IMR-90 (cell line): Measurements from ENCODE around the gene GTF2A2. TPM values are rescaled to one million over a fixed set of nuclear protein-coding genes. Genes with fewer than 3 reads are reported as not detected.

Source experiments
- ATAC-seq: fragments of 200-7000 bp; cut with Tn5 transposase; 2 replicates; pipeline ENCODE4 v1.9.1; 2020; ENCODE audit warnings: low read depth, mild to moderate bottlenecking, moderate library complexity
- BruUV-seq: library from RNA; stranded (reverse); fragments of 400-500 nt; replicated peaks from 2 replicates; lab custom pipeline; 2021; lab: Mats Ljungman, UMichigan
- CTCF ChIA-PET: fragments of 300-600 bp; formaldehyde crosslinking; extraction: SDS; loops from one replicate; lab custom pipeline; 2021; ENCODE audit warnings: antibody characterized with exemption; lab: Yijun Ruan, JAX
- POLR2A ChIA-PET: fragments of 300-600 bp; sonication (Branson Sonifier 250); formaldehyde crosslinking; loops from one replicate; lab custom pipeline; 2022; ENCODE audit warnings: antibody characterized with exemption; ENCODE audit not compliant: unreplicated experiment; lab: Charles Lee
- DNase-seq: peaks from one replicate; pipeline ENCODE4 v3.0.0; 2013
- H2AFZ ChIP-seq: replicated peaks from 2 replicates; pipeline ENCODE3; 2013; ENCODE audit warnings: low read length, mild to moderate bottlenecking; ENCODE audit not compliant: poor library complexity
- H2AK5ac ChIP-seq: 2 replicates; pipeline ENCODE4 v1.6.1; 2013; ENCODE audit warnings: low read depth, low read length, inconsistent platforms
- H2AK9ac ChIP-seq: replicated peaks from 2 replicates; pipeline ENCODE3; 2013; ENCODE audit warnings: mild to moderate bottlenecking, low read depth, low read length, moderate library complexity; ENCODE audit not compliant: poor library complexity
- H2BK120ac ChIP-seq: 2 replicates; pipeline ENCODE4 v1.6.1; 2013; ENCODE audit warnings: low read depth, low read length, inconsistent platforms
- H2BK15ac ChIP-seq: 3 replicates; pipeline ENCODE4 v1.6.1; 2013; ENCODE audit warnings: low read depth, low read length, inconsistent platforms
- H2BK20ac ChIP-seq: 2 replicates; pipeline ENCODE4 v1.6.1; 2013; ENCODE audit warnings: low read depth, mild to moderate bottlenecking, inconsistent platforms, low read length, moderate library complexity
- H2BK5ac ChIP-seq: 2 replicates; pipeline ENCODE4 v1.6.1; 2013; ENCODE audit warnings: mild to moderate bottlenecking, low read depth, low read length, inconsistent platforms; ENCODE audit not compliant: poor library complexity, severe bottlenecking
- H3K14ac ChIP-seq: replicated peaks from 2 replicates; pipeline ENCODE4 v1.6.1; 2013; ENCODE audit warnings: low read depth, low read length, inconsistent platforms
- H3K18ac ChIP-seq: 2 replicates; pipeline ENCODE4 v1.6.1; 2013; ENCODE audit warnings: low read depth, low read length, control low read depth
- H3K23ac ChIP-seq: 2 replicates; pipeline ENCODE4 v1.6.1; 2013; ENCODE audit warnings: low read depth, low read length, inconsistent platforms
- H3K27ac ChIP-seq: 2 replicates; pipeline ENCODE4 v1.5.1; 2013; ENCODE audit warnings: mild to moderate bottlenecking, control low read depth, low read length; ENCODE audit not compliant: insufficient read depth
- H3K27me3 ChIP-seq: 2 replicates; pipeline ENCODE4 v1.6.1; 2013; ENCODE audit warnings: low read length; ENCODE audit not compliant: control insufficient read depth, insufficient read depth
- H3K36me3 ChIP-seq: 2 replicates; pipeline ENCODE4 v1.6.1; 2013; ENCODE audit warnings: low read length, mixed read lengths; ENCODE audit not compliant: control insufficient read depth, insufficient read depth
- H3K4ac ChIP-seq: 2 replicates; pipeline ENCODE4 v1.6.1; 2013; ENCODE audit warnings: low read depth, low read length, inconsistent platforms
- H3K4me1 ChIP-seq: 2 replicates; pipeline ENCODE4 v1.6.1; 2013; ENCODE audit warnings: low read length, mixed read lengths; ENCODE audit not compliant: control insufficient read depth, insufficient read depth
- H3K4me2 ChIP-seq: 2 replicates; pipeline ENCODE4 v1.6.1; 2013; ENCODE audit warnings: low read depth, mild to moderate bottlenecking, control low read depth, low read length, moderate library complexity
- H3K4me3 ChIP-seq: 2 replicates; pipeline ENCODE4 v1.5.1; 2013; ENCODE audit warnings: low read depth, mild to moderate bottlenecking, control low read depth, low read length, moderate library complexity; ENCODE audit not compliant: insufficient read depth
- H3K56ac ChIP-seq: 2 replicates; pipeline ENCODE4 v1.6.1; 2013; ENCODE audit warnings: low read length, inconsistent platforms; ENCODE audit not compliant: insufficient read depth; ENCODE audit errors: extremely low read depth
- H3K79me1 ChIP-seq, 2 experiments: 2 replicates each; pipeline ENCODE4 v1.6.1; 2013; ENCODE audit warnings: low read length in 2 of 2, inconsistent platforms in 1 of 2, low read depth in 1 of 2
- H3K9ac ChIP-seq: 2 replicates; pipeline ENCODE4 v1.6.1; 2013; ENCODE audit warnings: low read depth, low read length, control low read depth
- H3K9me1 ChIP-seq: 2 replicates; pipeline ENCODE4 v1.6.1; 2013; ENCODE audit warnings: low read length, inconsistent platforms; ENCODE audit not compliant: insufficient read depth
- H3K9me3 ChIP-seq: 2 replicates; pipeline ENCODE4 v1.6.1; 2013; ENCODE audit warnings: low read length; ENCODE audit not compliant: control insufficient read depth, insufficient read depth
- H4K20me1 ChIP-seq: 2 replicates; pipeline ENCODE4 v1.6.1; 2013; ENCODE audit warnings: low read length, inconsistent platforms; ENCODE audit not compliant: insufficient read depth
- H4K5ac ChIP-seq: 2 replicates; pipeline ENCODE4 v1.6.1; 2013; ENCODE audit warnings: mild to moderate bottlenecking, low read depth, low read length, control low read depth
- H4K8ac ChIP-seq, 2 experiments: 2 replicates each; pipeline ENCODE4 v1.6.1; 2013; ENCODE audit warnings: low read depth in 2 of 2, low read length in 2 of 2, control low read depth in 1 of 2, inconsistent platforms in 1 of 2
- H4K91ac ChIP-seq: 2 replicates; pipeline ENCODE4 v1.6.1; 2013; ENCODE audit warnings: low read depth, low read length, inconsistent platforms; ENCODE audit not compliant: insufficient read depth
- BHLHE40 ChIP-seq: fragments of 150-350 bp; IDR thresholded peaks from 2 replicates; pipeline ENCODE4 v1.6.1; 2016; ENCODE audit warnings: mild to moderate bottlenecking, low read depth, low read length
- CEBPB ChIP-seq: IDR thresholded peaks from 2 replicates; pipeline ENCODE4 v1.6.1; 2012; ENCODE audit warnings: low read depth, low read length, improper control_type of control experiment
- CHD1 ChIP-seq: IDR thresholded peaks from 2 replicates; pipeline ENCODE4 v1.6.1; 2012; ENCODE audit warnings: low read depth, low read length, improper control_type of control experiment
- ELK1 ChIP-seq: fragments of 150-350 bp; IDR thresholded peaks from 2 replicates; pipeline ENCODE4 v1.6.1; 2016; ENCODE audit warnings: low read depth, mild to moderate bottlenecking, low read length, moderate library complexity, borderline replicate concordance
- FOS ChIP-seq: fragments of 150-350 bp; IDR thresholded peaks from 2 replicates; pipeline ENCODE4 v1.6.1; 2016; ENCODE audit warnings: low read depth, low read length
- MAFK ChIP-seq: IDR thresholded peaks from 2 replicates; pipeline ENCODE4 v1.6.1; 2012; ENCODE audit warnings: low read depth, low read length, improper control_type of control experiment
- MAZ ChIP-seq: IDR thresholded peaks from 2 replicates; pipeline ENCODE4 v1.6.1; 2012; ENCODE audit warnings: low read depth, mild to moderate bottlenecking, low read length, improper control_type of control experiment, moderate library complexity, borderline replicate concordance
- MXI1 ChIP-seq: IDR thresholded peaks from 2 replicates; pipeline ENCODE4 v1.6.1; 2012; ENCODE audit warnings: low read depth, mild to moderate bottlenecking, low read length, moderate library complexity, borderline replicate concordance
- NFE2L2 ChIP-seq: fragments of 150-350 bp; IDR thresholded peaks from 2 replicates; pipeline ENCODE4 v1.6.1; 2016; ENCODE audit warnings: low read depth, mild to moderate bottlenecking, low read length
- POLR2A ChIP-seq: IDR thresholded peaks from 2 replicates; pipeline ENCODE4 v1.6.1; 2012; ENCODE audit warnings: mild to moderate bottlenecking, low read depth, low read length
- RAD21 ChIP-seq: IDR thresholded peaks from 2 replicates; pipeline ENCODE4 v1.6.1; 2012; ENCODE audit warnings: low read length, improper control_type of control experiment
- RCOR1 ChIP-seq: IDR thresholded peaks from 2 replicates; pipeline ENCODE4 v1.6.1; 2012; ENCODE audit warnings: mild to moderate bottlenecking, low read length, improper control_type of control experiment; ENCODE audit not compliant: insufficient replicate concordance
- RFX5 ChIP-seq: IDR thresholded peaks from 2 replicates; pipeline ENCODE4 v1.8.0; 2012; ENCODE audit warnings: low read depth, mild to moderate bottlenecking, low read length, moderate library complexity
- SMC3 ChIP-seq: fragments of 150-350 bp; IDR thresholded peaks from 2 replicates; pipeline ENCODE4 v1.6.1; 2016; ENCODE audit warnings: low read depth, mild to moderate bottlenecking, antibody characterized with exemption, low read length, moderate library complexity
- WGBS, 2 experiments: methylation state at CpG; one replicate each; pipeline versions ENCODE4 v1.1.5 to v1.1.7; 2013; ENCODE audit warnings: missing lambda C conversion rate in 2 of 2; ENCODE audit not compliant: insufficient read length in 1 of 2; ENCODE audit errors: extremely low coverage in 2 of 2; 5-methylcytosine and 5-hydroxymethylcytosine counted together
- dilution Hi-C: fragments of 300-500 bp; cut with HindIII; formaldehyde crosslinking; loops from one replicate; pipeline ENCODE4 v1.14.3; 2018; ENCODE audit warnings: low sequenced_read_pairs; ENCODE audit not compliant: unreplicated experiment
- in situ Hi-C: fragments of 300-500 bp; cut with MboI; formaldehyde crosslinking; loops from 3 replicates; pipeline ENCODE4 v1.14.3; 2019; ENCODE audit warnings: low sequenced_read_pairs, inconsistent platforms, mixed read lengths
- intact Hi-C: fragments of 100-400 bp; cut with micrococcal nuclease; formaldehyde crosslinking; loops from 2 replicates; pipeline ENCODE4 v1.10.0; 2022
- polyA plus RNA-seq, 3 experiments: library from polyadenylated mRNA; depleted of rRNA; stranded (reverse); fragments of >200 nt; gene quantifications; 2 replicates each; pipeline ENCODE4 v1.2.3, GENCODE V29; 2012; ENCODE audit warnings: low replicate concordance in 1 of 3
- total RNA-seq: library from RNA; depleted of rRNA; stranded (reverse); fragments of >200 nt; gene quantifications from 2 replicates; pipeline ENCODE4 v1.2.3, GENCODE V29; 2012
- TF ChIP-seq, protein P1 (sequence below): conservative IDR thresholded peaks from 2 replicates; pipeline ENCODE4 v1.5.1; 2012; ENCODE audit warnings: mild to moderate bottlenecking, low read depth, low read length, improper control_type of control experiment
- TF ChIP-seq, protein P2 (sequence below): fragments of 150-350 bp; IDR thresholded peaks from 2 replicates; pipeline ENCODE4 v1.6.1; 2017; ENCODE audit warnings: mild to moderate bottlenecking, antibody characterized with exemption, low read length, low read depth

Gene GTF2A2
- total and polyA plus RNA-seq, 2 of the 4 experiments (the other 2 are of a cell fraction): 10.2 to 29.9 TPM

- no peak overlapping the region for H3K4ac ChIP-seq
- H2AK5ac ChIP-seq: no peak overlapping the region
- dilution Hi-C loops: no loop called here
- no peaks in the 10 kb centered on the region for H3K9me1 ChIP-seq
- no peak overlapping the region for H3K4me3 ChIP-seq
- CTCF ChIA-PET: no interaction called here
- H3K27me3 ChIP-seq: peaks cover 24% of the 10 kb centered on the region
- no peak for DNase-seq
- H3K36me3 ChIP-seq: no peaks in the 10 kb centered on the region
- no peak overlapping the region for H3K23ac ChIP-seq
- H3K56ac ChIP-seq: no peak overlapping the region
- no peaks in the 10 kb centered on the region for H3K4me1 ChIP-seq
- no peaks in the 10 kb centered on the region for H3K79me1 ChIP-seq
- H4K5ac ChIP-seq: no peak overlapping the region
- H2BK5ac ChIP-seq: no peak overlapping the region
- H4K20me1 ChIP-seq: no peaks in the 10 kb centered on the region
- no peak overlapping the region for H2AFZ ChIP-seq
- H2BK20ac ChIP-seq: no peak overlapping the region
- H4K91ac ChIP-seq: no peak overlapping the region
- ATAC-seq: no peak
- POLR2A ChIA-PET: no interaction called here
- H3K9me3 ChIP-seq: no peaks in the 10 kb centered on the region
- no peak overlapping the region for H3K4me2 ChIP-seq
- no peak overlapping the region for H4K8ac ChIP-seq
- TF ChIP-seq NFE2L2: no peak
- TF ChIP-seq, protein P1, sequence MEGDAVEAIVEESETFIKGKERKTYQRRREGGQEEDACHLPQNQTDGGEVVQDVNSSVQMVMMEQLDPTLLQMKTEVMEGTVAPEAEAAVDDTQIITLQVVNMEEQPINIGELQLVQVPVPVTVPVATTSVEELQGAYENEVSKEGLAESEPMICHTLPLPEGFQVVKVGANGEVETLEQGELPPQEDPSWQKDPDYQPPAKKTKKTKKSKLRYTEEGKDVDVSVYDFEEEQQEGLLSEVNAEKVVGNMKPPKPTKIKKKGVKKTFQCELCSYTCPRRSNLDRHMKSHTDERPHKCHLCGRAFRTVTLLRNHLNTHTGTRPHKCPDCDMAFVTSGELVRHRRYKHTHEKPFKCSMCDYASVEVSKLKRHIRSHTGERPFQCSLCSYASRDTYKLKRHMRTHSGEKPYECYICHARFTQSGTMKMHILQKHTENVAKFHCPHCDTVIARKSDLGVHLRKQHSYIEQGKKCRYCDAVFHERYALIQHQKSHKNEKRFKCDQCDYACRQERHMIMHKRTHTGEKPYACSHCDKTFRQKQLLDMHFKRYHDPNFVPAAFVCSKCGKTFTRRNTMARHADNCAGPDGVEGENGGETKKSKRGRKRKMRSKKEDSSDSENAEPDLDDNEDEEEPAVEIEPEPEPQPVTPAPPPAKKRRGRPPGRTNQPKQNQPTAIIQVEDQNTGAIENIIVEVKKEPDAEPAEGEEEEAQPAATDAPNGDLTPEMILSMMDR: no peak
- TF ChIP-seq ELK1: no peak
- no peak for TF ChIP-seq SMC3
- no peak for TF ChIP-seq MXI1
- TF ChIP-seq RCOR1: no peak
- no peak for TF ChIP-seq FOS
- no peak for TF ChIP-seq CEBPB
- no peak for TF ChIP-seq BHLHE40
- no peak for TF ChIP-seq MAZ
- TF ChIP-seq, protein P2, sequence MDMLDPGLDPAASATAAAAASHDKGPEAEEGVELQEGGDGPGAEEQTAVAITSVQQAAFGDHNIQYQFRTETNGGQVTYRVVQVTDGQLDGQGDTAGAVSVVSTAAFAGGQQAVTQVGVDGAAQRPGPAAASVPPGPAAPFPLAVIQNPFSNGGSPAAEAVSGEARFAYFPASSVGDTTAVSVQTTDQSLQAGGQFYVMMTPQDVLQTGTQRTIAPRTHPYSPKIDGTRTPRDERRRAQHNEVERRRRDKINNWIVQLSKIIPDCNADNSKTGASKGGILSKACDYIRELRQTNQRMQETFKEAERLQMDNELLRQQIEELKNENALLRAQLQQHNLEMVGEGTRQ: no peak
- no peak for TF ChIP-seq RAD21
- no peak for TF ChIP-seq RFX5
- TF ChIP-seq CHD1: no peak
- no peak for TF ChIP-seq POLR2A
- TF ChIP-seq MAFK: no peak
- no peak overlapping the region for H2BK120ac ChIP-seq
- no peak overlapping the region for H3K18ac ChIP-seq
- WGBS, 2 experiments: no CpG with 5 or more reads among the region's 5 CpGs
- no peak overlapping the region for H3K9ac ChIP-seq
- no peak overlapping the region for H2BK15ac ChIP-seq
- no TSS peak for BruUV-seq
- in situ Hi-C loops: no loop called here
- no peak overlapping the region for H3K27ac ChIP-seq
- H2AK9ac ChIP-seq: no peak overlapping the region
- intact Hi-C loops: no loop called here
- H3K14ac ChIP-seq: no peak overlapping the region
Observed at GRCh38 chr15:59615661-59616060, 41.7 kb downstream of the GTF2A2 start.
